GM12873 (cell line): ENCODE data around the gene H6PD.

Experiments used
- CTCF ChIP-seq: IDR thresholded peaks from 2 replicates; pipeline ENCODE4 v1.5.1; 2012; ENCODE audit warnings: low read depth, mild to moderate bottlenecking, moderate library complexity, low read length, control low read depth; ENCODE audit not compliant: insufficient read depth; ENCODE audit errors: missing control alignments

H6PD gene

GRCh38 chr1:9314711-9315379 is 80.3 kb downstream of the H6PD start:
- TF ChIP-seq CTCF: no peak

DNA sequence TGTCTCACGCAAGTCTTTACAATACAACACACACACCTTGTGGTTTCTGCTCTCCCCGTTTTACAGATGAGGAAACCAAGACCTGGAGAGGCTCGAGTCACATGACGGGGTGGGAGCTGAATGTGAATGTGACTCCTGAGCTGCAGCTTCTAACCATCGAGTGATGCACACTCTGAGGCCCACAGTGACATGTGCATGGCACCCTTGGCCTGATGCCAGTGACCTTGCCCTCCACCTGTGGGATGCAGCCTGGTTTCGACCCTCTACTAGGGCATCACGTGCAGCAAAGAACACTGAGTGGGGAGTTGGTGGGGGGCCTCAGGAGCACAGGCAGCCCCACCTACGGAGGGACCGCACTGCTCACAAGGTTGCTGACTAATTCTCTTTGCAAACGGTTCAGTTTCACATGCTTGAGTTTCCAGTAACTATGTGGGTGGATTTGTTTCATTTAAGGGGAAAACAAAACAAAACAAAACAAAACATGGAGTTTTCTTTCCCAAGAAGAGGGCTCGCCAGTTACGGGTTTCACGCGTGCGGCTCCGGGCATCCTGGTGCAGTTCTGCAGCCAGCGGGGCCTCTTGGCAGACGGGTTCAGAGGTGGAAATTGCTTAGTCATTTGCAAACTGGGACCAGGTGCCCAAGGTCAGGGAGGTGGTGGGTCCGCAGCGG is 81.0 kb downstream of the H6PD start:
- TF ChIP-seq CTCF: no peak

DNA sequence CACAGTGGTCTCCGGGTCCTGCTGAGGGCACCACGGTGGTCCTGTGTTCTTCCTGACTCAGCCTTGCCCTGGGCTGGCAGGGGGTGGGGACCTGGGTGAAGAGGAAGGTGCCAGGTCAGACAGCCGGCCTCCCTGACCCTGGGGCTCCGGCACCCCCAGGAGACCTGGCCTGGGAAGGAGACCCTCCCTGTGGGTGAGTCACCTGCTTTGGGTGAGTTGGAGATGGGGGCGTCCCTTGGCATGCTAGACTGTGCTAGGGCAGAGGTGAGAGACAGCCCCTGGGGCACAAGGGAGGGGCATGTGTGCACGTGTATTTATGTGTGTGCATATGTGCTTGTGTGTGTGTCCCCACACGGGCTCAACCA is 81.5 kb downstream of the H6PD start:
- no peak for TF ChIP-seq CTCF

DNA sequence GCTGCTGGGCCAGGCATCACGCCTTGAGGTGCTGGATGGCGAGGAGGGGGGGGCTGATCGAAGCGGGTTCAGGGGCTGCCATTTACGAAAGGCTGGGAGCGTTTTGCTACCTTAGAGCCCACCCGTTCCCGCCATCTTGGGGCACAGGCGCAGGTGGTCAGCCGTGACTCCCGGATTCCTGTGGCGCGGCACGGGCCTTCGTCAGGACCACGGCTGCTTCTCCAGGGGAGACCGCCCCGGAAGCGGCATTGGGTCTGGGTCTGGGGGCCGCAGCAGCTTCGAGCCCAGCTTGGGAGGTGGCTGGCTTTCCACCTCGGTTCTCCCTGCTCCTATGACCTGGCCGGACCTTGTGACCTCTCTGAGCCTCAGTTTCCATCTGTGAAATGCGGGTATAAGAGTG is 81.9 kb downstream of the H6PD start:
- TF ChIP-seq CTCF: no peak

GRCh38 chr1:9317072-9317471 is 82.5 kb downstream of the H6PD start:
- no peak for TF ChIP-seq CTCF

DNA sequence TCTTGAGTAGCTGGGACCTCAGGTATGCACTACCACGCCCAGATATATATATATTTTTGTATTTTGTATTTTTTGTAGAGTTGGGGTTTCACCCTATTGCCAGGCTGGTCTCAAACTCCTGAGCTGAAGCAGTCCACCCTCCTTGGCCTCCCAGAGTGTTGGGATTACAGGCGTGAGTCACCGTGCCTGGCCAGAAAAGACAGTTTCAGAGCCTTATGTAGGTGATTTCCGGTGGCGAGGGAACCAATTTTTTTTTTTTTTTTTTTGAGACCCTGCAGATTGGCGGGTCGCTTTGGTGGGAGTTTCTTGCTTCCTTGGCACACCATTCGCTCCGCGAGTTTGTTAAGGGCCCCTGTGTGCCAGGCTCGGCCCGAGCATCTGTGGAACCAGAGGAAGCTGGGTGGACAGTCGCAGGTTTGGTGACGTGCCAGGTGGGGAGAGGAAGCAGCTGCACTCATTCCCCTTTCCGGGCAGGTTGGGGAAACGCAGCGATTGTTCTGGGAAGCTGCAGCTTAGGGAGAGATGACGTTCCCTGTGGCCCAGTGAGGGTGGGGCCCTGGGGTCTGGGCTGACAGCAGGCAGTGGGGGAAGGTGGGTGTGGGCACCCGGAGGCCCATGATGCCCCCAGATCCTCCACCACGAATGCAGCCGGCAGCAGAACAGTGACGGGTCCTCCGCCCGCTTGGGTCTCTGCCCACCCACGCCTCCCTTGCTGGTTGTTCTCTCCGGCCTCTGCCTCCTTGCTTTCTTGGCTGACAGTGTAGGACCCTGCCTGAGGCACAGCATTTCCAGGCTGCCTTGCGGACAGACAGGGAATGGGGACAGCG is 83.2 kb downstream of the H6PD start:
- TF ChIP-seq CTCF: no peak

- TF ChIP-seq CTCF: no peak
Observed at GRCh38 chr1:9319208-9319788, 84.7 kb downstream of the H6PD start.
